Activated CD8-positive, alpha-beta memory T cell treated with anti-CD3 and anti-CD28 coated beads for 1 hour (primary cell): Measurements from ENCODE around the gene SCRN3.

ENCODE experiments used
- DNase-seq, 2 donors: peaks; one replicate each; pipeline ENCODE4 v3.0.0-alpha.2; 2020; ENCODE audit warnings: low read depth in 1 of 2; ENCODE audit errors: extremely low read depth in 1 of 2

SCRN3 gene

GRCh38 chr2:174477759-174478158 lies 82.2 kb downstream of the SCRN3 start:
- DNase-seq: no peak
